ENCODE measurements around the gene UBL7.

DNA sequence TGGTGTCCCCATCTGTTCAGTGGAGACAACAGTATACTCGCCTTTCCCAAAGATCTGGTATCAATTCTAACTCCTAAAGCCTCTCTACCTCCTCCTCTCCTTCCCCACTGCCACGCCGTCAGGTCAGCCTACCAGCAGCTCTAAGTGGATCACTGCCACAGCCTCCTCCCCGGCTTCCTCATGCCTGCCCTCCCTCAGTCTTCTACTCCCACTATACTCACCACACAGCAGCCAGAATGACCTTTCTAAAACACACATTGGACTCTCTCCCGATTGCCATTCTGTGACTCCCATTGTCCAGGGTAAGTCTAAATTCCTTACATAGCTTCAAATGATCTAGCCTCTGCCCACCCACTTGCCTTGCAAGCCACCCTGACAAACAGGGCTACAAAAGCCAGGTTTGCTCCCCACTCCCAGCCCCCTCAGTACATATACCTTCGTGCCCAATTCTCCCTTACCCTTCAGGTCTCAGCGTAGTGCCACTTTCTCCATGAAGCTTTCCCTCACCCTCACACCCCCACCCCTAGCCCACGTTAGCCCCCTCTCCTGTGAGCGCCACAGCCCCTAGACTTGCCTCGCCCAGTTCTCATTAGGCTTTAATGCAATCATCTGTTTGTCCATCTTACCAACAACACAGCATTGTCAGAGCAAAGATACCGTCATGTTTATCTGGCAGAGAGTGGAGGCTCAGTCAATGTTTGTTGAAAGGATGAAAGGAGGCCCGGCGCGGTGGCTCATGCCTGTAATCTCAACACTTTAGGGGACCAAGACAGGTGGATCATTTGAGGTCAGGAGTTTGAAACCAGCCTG lies 17.7 kb downstream of the UBL7 start:
- TF ChIP-seq, protein P1, sequence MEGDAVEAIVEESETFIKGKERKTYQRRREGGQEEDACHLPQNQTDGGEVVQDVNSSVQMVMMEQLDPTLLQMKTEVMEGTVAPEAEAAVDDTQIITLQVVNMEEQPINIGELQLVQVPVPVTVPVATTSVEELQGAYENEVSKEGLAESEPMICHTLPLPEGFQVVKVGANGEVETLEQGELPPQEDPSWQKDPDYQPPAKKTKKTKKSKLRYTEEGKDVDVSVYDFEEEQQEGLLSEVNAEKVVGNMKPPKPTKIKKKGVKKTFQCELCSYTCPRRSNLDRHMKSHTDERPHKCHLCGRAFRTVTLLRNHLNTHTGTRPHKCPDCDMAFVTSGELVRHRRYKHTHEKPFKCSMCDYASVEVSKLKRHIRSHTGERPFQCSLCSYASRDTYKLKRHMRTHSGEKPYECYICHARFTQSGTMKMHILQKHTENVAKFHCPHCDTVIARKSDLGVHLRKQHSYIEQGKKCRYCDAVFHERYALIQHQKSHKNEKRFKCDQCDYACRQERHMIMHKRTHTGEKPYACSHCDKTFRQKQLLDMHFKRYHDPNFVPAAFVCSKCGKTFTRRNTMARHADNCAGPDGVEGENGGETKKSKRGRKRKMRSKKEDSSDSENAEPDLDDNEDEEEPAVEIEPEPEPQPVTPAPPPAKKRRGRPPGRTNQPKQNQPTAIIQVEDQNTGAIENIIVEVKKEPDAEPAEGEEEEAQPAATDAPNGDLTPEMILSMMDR (IDR thresholded peaks at IDR 0.05; ENCODE audit: insufficient read depth, low read length, poor library complexity, severe bottlenecking) = no peak
- TF ChIP-seq EZH2phosphoT487 (conservative IDR thresholded peaks at IDR 0.05; ENCODE audit: low read length) = no peak
